ENCODE measurements around the gene WNK4.
A peak's percentile ranks its signal among the peaks of the same experiment; 100 is the strongest.

Gene WNK4

DNA sequence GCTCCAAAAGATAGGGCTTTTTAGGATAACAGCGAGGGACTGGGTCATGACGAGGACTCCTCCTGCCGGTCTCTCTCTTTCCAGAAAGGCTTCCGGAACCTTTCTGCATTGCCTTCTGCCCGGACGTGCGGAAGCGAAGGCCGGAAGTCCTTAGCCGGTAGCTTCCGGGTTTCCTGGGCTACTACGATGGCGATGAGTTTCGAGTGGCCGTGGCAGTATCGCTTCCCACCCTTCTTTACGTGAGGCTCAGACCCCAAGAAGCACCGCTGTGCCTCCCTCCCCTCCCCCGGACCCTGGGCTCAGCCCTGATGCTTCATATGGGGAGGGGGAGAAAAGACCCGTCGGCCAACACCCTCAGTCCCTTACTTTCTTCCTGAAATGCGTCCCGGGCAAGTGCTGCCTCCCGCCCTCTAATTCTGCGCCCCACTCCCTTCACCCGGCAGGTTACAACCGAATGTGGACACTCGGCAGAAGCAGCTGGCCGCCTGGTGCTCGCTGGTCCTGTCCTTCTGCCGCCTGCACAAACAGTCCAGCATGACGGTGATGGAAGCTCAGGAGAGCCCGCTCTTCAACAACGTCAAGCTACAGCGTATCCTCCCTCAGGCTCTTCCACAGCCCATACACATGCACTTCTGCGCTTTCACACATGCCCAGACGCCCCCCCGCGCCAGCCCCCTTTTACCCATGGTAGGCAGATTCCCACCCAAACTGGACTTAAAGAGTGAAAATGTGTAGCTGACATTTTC lies 6.9 kb upstream of the WNK4 start, which contains the start of gene VPS25:
VPS25 (plus strand) TSS at position 160 of the 746 bp plus-strand sequence; CDS start at position 187, 27 bp downstream.
- peak; percentile 74 to 80 for DNase-seq

DNA sequence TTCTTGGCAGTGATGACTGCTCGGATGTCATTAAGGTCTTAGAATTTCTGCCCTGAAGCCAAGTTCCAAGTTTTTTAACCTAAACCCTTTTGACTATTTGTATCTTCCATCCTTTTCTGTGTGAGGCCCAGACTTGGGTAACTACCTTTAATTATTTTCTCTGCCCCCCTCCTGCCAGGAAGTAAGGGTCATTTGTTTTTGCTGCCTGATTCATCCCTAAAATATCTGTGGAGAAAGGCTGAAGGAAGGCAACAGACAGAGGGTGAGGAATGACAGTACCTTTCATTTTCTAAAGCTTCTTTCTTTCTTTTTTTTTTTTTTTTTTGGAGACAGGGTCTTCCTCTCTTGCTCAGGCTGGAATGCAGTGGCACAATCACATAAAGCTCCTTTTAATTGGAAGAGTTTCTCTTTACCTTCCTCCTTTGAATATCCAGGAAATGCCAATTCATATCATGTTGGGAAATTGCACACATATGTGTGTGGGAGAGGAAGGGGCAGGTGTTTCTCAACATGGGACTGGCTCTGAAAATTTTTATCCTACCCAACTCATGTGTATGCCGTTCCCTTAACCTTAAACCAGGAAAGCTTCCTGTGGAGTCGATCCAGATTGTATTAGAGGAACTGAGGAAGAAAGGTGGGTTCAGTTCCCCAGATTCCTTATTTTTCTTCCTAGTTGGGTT lies 6.2 kb upstream of the WNK4 start:
- DNase-seq, result no peak

DNA sequence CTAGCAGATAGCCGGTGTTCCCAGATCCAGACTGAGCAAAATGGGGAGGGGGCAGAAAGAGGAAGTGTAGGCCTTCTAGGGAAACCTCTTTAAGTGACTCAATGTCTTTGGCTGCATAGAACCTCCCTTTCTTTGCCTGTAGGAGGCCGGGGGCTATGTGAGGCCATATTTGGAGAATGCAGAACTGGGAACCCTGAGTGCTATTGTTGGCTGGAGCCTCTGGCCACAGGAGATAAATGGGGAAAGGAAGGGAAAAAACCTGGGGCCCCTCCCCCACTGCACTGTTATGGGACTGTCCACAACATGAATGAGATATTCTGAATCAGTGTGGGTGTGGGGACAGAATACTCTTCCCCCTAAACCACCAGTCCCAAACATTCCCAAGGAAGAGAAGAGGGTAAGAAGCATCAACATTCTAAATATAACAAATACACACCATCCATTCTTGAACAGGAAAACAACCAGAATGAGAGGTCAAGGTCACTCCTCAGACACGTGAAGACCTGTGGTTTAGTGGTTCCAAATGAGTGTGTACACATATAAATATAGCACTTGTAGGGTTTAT lies 4.8 kb upstream of the WNK4 start:
- no peak for DNase-seq

DNA sequence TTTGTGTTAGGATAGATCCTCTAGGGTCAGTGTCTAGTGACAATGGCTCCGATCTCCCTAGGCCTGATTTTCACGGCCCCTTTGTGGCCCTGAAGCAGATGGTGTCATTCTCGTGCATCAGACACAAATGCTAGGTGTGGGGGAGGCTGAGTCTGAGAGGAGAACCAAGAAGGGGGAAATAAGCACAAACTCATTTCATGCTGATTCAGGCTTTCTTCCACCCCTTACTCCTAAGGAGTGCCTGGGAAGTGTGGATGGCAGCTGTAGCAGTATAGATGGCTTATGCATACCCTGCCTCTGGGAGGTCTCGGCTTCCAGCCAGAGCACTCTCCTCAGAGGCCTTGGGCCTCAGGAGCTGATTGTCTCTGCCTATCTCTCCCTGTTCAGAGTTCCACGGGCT lies 1.8 kb upstream of the WNK4 start:
- DNase-seq, result no peak

DNA sequence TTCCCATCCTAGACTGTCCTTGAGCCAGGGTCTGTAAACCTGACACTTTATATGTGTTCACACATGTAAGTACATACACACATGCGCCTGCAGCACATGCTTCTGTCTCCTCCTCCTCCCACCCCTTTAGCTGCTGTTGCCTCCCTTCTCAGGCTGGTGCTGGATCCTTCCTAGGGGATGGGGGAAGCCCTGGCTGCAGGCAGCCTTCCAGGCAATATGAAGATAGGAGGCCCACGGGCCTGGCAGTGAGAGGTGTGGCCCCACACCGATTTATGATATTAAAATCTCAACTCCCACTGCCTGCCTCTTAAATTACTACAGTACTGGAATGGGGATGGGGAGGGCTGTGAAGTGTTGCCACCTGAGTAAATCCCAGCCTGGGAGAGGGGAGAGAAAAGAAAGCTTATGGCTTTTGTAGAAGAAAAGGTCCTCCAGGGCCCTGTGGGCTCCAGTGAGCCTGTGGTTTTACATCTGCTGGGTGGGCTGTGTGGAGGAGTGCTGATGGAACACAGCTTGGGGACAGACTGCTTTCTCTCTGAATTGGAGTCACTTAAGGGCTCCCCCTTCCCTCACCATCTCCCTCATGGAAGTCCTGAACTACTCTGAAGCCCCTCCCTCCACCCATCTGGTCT lies 990 bp upstream of the WNK4 start:
- DNase-seq, result no peak

DNA sequence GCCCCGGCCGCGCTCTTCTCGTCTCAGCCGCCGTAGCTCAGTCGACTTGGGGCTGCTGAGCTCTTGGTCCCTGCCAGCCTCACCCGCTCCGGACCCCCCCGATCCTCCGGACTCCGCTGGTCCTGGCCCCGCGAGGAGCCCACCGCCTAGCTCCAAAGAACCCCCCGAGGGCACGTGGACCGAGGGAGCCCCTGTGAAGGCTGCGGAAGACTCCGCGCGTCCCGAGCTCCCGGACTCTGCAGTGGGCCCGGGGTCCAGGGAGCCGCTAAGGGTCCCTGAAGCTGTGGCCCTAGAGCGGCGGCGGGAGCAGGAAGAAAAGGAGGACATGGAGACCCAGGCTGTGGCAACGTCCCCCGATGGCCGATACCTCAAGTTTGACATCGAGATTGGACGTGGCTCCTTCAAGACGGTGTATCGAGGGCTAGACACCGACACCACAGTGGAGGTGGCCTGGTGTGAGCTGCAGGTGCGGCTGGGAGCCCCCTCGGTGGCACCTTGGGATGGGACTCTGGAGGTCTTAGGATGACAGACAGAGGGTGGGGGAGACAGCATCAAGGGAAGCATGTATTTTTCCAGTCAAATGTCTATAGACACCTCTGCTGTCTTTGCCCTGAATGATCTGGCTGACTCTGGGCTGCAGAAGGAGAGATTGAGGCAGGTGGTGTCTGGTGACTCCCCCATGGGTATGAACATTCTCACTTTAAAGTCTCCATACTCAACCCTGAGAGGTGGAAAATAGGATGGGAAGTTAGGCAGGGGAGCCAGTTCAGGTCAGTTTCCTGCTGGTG lies 635 bp downstream of the WNK4 start:
- DNase-seq, result no peak

DNA sequence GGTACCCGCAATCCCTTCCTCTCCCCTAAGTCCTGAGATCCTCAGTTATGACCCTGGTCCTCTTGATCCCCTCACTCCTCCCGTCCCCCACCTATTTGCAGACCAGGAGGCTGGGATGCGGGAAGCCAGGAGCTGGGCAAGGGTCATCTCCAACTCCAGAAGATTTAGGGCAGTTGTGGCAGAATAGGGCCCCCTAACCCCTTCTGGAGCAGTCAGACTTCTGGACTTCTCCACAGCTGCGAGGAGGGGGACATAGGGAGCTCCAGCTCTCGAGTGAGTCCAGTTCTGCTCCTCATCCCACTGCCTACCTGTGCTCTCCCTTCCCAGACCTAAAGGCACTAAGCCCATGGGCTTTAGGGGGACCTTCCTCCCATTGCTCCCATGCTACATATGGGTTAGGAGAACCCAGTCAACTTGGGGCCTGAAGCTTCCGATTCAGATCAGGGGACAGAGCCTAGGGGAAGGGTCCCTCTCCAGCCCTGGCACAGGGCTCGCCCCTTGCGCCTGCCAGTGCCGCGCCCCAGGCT lies 1.3 kb downstream of the WNK4 start:
- no peak for DNase-seq

DNA sequence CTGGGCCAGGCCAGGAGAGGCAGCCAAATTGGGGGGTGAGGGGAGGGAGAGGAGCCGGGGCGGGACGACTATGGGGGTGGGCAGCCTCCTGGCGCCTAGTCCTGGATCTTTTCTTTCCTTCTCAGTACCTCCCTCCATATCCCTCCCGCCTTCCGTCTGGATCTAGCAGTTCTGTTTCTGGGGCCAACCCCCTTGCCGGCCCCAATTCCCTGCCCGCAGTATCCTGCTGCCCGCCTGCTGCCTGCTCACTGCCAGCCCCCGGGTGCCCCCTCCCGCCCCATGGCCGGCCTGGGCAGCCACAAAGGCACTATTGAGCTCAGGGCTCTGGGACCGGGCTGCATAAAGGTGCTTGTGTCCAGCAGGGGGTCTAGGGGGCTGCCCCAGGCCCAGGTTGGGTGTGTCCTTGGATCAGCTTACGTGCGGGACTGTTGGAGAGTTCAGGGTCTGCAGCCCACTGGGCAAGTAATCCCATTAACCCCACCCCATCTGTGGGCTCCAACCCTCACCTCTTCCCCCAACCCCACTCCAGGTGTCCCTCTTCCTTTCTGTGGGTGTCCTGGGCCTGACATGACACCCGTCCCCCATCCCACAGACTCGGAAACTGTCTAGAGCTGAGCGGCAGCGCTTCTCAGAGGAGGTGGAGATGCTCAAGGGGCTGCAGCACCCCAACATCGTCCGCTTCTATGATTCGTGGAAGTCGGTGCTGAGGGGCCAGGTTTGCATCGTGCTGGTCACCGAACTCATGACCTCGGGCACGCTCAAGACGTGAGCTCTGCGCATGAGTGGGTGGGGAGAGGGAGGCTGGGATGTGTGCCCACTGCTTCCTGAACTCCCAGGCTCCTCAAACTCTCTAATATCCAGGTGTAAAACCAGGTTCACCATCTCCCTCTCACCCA lies 2.0 kb downstream of the WNK4 start:
- DNase-seq, result no peak

DNA sequence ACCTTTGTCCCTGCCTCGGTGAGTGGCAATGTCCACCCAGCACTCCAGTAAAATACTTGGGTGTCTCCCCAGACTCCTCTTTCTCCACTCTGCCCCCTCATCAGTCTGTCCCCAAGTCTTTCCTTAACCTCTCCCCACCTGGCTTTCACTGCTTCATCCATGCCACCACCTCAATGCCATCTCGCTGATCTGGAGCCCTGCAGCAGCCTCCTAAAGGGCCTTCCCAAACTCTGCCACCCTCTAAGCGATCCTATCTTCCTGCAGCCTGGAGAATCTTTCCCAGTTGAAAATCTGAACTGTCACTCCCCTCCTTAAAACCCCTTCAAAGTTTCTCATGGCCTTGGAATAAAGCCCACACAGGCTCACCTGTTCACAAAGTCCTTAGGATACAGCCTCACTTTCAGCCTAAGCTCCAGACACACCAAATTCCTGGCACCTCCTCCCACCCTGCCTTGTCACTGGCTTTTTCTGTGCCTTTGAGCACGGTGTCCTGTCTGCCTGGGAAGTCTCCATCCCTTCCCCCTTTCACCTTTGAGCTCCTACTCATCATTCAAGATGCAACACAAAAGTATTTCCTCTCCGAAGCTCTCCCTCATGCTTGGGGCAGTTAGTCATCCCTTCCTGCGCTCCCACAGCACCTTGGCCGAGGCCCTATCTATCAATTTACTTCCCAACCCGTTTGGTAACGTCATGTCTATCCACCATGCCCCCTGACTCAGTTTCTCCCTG lies 2.8 kb downstream of the WNK4 start:
- DNase-seq, result no peak

DNA sequence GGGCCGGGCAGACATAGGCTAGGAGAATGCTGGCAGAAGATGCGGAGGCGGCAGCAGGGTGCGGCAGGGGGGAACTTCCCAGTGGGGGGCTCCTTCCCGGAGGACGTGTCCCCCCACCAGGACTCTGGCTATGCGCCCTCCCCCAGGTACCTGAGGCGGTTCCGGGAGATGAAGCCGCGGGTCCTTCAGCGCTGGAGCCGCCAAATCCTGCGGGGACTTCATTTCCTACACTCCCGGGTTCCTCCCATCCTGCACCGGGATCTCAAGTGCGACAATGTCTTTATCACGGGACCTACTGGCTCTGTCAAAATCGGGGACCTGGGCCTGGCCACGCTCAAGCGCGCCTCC lies 3.4 kb downstream of the WNK4 start:
- no peak for DNase-seq

DNA sequence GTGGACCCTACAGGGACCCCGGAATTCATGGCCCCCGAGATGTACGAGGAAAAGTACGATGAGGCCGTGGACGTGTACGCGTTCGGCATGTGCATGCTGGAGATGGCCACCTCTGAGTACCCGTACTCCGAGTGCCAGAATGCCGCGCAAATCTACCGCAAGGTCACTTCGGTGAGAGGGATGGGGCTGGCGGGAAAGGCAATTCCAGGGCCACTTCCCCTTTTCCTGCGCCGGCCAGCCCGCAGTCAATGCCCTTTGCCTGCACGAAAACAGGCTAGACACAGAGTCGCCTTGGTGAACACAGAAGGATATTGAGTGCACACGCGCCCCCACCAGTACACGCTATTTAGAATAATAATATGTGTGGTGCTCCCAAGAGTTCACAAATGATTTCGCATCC lies 4.0 kb downstream of the WNK4 start:
- no peak for DNase-seq

DNA sequence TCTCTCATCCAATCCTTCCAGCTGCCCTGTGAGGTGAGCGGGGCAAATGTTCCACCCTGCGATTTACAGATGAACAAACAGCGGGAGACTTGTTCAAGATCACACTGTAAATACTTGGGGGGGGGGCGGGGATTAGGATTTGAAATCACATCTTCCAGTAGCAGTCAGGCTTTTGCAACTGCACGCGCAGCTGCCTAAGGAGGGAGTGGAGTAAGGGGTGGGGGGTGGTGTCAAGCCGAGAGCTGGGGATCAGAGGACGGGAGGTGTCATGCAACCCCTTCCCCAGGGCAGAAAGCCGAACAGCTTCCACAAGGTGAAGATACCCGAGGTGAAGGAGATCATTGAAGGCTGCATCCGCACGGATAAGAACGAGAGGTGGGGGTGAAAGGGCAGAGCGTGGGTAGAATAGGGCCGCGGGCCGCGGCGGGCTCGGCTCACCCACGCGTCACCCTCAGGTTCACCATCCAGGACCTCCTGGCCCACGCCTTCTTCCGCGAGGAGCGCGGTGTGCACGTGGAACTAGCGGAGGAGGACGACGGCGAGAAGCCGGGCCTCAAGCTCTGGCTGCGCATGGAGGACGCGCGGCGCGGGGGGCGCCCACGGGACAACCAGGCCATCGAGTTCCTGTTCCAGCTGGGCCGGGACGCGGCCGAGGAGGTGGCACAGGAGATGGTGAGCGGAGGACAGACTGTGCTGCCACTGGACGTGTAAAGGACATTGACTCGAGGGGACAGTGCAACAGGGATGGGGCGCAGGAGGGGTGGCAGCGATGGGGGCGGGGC lies 4.6 kb downstream of the WNK4 start:
- no peak for DNase-seq

DNA sequence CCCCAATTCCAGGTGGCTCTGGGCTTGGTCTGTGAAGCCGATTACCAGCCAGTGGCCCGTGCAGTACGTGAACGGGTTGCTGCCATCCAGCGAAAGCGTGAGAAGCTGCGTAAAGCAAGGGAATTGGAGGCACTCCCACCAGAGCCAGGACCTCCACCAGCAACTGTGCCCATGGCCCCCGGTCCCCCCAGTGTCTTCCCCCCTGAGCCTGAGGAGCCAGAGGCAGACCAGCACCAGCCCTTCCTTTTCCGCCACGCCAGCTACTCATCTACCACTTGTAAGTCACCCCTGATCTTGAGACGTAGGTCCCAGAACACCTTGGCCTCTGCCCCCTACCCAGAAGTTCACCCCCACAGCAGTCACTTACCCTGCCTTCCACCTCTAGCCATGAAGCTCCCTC lies 6.9 kb downstream of the WNK4 start:
- DNase-seq, result no peak

DNA sequence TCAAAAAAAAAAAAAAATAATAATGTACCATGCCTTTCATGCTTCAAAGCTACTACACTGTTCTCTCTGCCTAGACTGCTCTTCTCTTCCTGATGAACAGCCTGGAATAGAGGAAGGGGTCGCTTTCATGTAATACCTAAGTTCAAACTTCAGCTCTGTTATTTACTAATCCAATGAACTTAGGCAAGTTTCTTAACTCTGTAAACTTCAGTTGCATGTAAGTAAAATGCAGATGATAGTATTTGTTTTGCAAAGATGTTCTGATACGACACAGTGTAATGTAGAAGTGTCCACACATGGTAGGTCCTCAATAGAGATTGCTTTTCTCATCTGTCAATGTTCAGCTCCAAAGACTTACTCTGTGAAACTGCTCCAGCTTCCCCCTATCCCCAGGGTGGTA lies 11.5 kb downstream of the WNK4 start:
- no peak for DNase-seq

DNA sequence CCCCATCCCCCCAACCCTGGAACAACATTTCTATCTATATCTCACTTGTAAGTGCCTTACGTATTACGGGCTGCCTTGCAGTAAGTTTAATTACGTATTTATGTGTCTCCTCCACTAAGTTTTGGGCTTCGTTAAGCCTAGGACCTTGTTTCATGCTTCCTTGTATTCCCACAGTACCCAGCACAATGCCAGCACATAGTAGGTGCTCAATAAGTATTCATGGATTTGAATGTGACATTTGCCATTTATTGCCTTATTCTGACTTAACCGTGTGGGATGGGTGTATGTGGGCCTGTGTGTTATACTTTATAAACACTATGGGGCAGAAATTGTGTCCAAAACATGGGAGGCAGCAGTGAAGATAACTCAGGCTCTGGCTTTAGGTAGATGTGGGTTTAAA lies 12.1 kb downstream of the WNK4 start:
- DNase-seq, result no peak

DNA sequence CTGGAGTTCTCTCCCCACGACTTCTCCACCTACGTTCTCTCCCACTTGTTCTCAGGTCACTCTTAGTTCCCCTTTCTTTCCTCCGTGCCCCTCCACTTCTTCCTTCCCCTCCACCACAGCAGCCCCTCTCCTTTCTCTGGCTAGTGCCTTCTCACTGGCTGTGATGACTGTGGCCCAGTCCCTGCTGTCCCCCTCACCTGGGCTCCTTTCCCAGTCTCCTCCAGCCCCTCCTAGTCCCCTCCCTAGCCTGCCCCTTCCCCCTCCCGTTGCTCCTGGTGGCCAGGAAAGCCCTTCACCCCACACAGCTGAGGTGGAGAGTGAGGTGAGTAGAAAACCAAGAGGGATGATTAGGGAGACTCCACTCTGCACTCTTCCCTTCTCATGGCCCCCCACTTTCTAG lies 14.7 kb downstream of the WNK4 start:
- DNase-seq, result no peak

DNA sequence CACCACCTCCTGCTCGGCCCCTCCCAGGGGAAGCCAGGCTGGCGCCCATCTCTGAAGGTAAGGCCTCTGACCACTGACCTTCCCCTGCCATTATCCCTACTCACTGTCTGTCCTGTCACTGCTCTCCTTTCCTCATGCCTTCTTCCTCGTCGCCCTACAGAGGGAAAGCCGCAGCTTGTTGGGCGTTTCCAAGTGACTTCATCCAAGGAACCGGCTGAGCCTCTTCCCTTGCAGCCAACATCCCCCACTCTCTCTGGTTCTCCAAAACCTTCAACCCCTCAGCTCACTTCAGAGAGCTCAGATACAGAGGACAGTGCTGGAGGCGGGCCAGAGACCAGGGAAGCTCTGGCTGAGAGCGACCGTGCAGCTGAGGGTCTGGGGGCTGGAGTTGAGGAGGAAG lies 15.1 kb downstream of the WNK4 start:
- no peak for DNase-seq

DNA sequence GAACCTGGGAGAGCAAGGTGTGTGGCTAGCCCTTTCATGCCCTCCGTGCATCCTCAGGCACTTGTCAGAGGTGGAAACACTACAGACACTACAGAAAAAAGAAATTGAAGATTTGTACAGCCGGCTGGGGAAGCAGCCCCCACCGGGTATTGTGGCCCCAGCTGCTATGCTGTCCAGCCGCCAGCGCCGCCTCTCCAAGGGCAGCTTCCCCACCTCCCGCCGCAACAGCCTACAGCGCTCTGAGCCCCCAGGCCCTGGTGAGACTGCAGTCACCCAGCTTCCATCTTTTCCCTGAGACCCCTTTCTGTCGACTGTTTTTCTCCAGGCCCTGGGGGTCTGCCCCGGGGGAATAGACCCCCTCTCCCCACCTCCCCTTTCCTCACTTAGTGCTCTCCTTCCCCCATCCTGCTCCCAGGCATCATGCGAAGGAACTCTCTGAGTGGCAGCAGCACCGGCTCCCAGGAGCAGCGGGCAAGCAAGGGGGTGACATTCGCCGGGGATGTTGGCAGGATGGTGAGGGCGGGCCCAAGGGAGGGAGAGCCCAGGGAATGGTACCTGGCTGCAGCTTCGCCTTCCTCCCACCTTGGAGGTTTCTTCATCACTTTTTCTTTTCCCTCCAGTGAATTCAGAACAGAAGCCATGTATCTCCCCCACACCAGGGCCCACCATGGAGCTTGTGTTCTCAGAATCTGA lies 15.8 kb downstream of the WNK4 start:
- DNase-seq, result no peak
